ENCODE data around the gene MEMO1.

DNA sequence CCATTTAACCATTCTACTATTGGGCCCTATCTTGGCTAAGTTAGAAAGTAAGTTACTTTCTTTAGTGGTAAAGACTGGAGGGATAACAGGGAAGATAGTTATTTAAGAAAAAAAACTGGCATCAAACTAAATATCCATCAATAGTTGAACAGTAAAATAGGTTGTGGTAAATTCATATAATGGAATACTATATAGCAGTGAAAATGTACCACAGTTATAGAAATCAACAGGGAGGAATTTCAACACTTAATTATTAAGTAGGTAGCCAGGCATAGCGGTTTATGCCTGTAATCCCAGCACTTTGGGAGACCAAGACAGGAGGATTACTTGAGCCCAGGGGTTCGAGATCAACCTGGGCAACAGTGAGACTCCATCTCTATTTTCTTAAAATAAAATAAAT is 49.5 kb upstream of the MEMO1 start:
- TF ChIP-seq, protein P1, sequence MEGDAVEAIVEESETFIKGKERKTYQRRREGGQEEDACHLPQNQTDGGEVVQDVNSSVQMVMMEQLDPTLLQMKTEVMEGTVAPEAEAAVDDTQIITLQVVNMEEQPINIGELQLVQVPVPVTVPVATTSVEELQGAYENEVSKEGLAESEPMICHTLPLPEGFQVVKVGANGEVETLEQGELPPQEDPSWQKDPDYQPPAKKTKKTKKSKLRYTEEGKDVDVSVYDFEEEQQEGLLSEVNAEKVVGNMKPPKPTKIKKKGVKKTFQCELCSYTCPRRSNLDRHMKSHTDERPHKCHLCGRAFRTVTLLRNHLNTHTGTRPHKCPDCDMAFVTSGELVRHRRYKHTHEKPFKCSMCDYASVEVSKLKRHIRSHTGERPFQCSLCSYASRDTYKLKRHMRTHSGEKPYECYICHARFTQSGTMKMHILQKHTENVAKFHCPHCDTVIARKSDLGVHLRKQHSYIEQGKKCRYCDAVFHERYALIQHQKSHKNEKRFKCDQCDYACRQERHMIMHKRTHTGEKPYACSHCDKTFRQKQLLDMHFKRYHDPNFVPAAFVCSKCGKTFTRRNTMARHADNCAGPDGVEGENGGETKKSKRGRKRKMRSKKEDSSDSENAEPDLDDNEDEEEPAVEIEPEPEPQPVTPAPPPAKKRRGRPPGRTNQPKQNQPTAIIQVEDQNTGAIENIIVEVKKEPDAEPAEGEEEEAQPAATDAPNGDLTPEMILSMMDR (IDR thresholded peaks at IDR 0.05): no peak
- no peak for TF ChIP-seq EZH2 (IDR thresholded peaks at IDR 0.05; ENCODE audit: borderline replicate concordance, insufficient read depth, low read depth, low read length, poor library complexity, severe bottlenecking)
